Breast epithelium (tissue), 3 donors: ENCODE measurements around the gene SPHK2.

Source experiments
- POLR2A ChIP-seq: fragments of 450-650 bp; IDR thresholded peaks from one replicate; pipeline ENCODE4 v1.6.1; 2016; ENCODE audit warnings: antibody characterized with exemption, mild to moderate bottlenecking, moderate library complexity
- POLR2AphosphoS5 ChIP-seq, 3 donors: sonication (generic); formaldehyde crosslinking; IDR thresholded peaks; one replicate each; pipeline ENCODE4 v1.6.1; 2017; ENCODE audit warnings: antibody characterized with exemption in 3 of 3
- TF ChIP-seq, protein P1 (sequence below), 3 donors: fragments of 450-650 bp; IDR thresholded peaks; one replicate each; pipeline ENCODE4 v1.5.1; 2016 to 2017; ENCODE audit warnings: antibody characterized with exemption in 3 of 3, mild to moderate bottlenecking in 3 of 3, moderate library complexity in 3 of 3

DNA sequence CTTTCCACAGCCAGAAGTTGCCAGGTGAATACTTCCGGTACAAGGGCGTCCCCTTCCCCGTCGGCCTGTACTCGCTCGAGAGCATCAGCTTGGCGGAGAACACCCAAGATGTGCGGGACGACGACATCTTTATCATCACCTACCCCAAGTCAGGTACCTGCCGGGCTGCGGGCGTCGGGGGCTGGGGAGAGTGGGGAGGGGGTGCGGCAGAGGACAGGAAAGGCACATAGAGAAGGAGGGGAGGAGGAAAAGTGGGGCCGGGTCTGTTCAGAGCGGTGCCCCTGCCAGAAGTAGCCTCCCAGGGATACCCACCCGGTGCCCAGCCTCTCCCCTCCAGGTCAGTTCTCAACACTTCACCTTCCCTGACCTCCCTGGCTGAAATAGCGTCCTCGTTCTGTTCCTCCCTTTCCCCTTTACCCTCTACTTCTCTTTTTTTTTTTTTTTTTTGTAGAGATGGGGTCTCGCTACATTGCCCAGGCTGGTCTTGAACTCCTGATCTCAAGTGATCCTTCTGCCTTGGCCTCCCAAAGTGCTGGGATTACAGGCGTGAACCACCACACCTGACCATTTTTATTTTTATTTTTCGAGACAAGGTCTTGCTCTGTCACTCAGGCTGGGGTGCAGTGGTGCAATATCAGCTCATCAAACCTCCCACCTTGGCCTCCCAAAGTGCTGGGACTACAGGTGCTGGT lies 43.2 kb upstream of the SPHK2 start:
- TF ChIP-seq POLR2A (no peak), POLR2AphosphoS5 (IDR thresholded peaks at IDR 0.05) (no peak)
- TF ChIP-seq, protein P1, sequence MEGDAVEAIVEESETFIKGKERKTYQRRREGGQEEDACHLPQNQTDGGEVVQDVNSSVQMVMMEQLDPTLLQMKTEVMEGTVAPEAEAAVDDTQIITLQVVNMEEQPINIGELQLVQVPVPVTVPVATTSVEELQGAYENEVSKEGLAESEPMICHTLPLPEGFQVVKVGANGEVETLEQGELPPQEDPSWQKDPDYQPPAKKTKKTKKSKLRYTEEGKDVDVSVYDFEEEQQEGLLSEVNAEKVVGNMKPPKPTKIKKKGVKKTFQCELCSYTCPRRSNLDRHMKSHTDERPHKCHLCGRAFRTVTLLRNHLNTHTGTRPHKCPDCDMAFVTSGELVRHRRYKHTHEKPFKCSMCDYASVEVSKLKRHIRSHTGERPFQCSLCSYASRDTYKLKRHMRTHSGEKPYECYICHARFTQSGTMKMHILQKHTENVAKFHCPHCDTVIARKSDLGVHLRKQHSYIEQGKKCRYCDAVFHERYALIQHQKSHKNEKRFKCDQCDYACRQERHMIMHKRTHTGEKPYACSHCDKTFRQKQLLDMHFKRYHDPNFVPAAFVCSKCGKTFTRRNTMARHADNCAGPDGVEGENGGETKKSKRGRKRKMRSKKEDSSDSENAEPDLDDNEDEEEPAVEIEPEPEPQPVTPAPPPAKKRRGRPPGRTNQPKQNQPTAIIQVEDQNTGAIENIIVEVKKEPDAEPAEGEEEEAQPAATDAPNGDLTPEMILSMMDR (IDR thresholded peaks at IDR 0.05) = no peak
